ENCODE results near the gene SYNE4.
"Not testable (repeated sequence)": the region's sequence is repeated elsewhere in the genome, so short reads cannot be mapped to it uniquely, and the experiment has no call there.

The SYNE4 gene

GRCh38 chr19:36008336-36008978, at the start of gene SYNE4:
Gene SYNE4 (minus strand): TSS chr19:36008813. CDS start chr19:36008681, 132 bp downstream.
- DNase-seq: peak; percentile 86 to 96

GRCh38 chr19:36054733-36055686, 46.4 kb upstream of the SYNE4 start, which contains the start of gene WDR62:
Gene WDR62 (plus strand): TSS chr19:36054897. CDS start chr19:36054972, 75 bp downstream.
- DNase-seq: peak; percentile 50 to 99

- DNase-seq: peak; percentile 99 to 100
These were observed 45.6 kb upstream of the SYNE4 start, which contains the start of gene THAP8 for GRCh38 chr19:36054119-36054732. Gene THAP8 (minus strand): TSS chr19:36054285. CDS start chr19:36054217, 68 bp downstream.

GRCh38 chr19:36051637-36052036, 43.0 kb upstream of the SYNE4 start:
- DNase-seq: peak in 1 of 2 experiments; percentile 18

- peak; percentile 20 to 54 for DNase-seq
These were observed 42.6 kb upstream of the SYNE4 start for GRCh38 chr19:36051236-36051635.

- DNase-seq: no peak
These were observed 40.6 kb upstream of the SYNE4 start for GRCh38 chr19:36049080-36049698.

- DNase-seq: no peak
These were observed 39.2 kb upstream of the SYNE4 start for GRCh38 chr19:36047835-36048234.

GRCh38 chr19:36046443-36047050, 37.9 kb upstream of the SYNE4 start:
- no peak for DNase-seq

GRCh38 chr19:36043952-36044351, 35.3 kb upstream of the SYNE4 start:
- no peak for DNase-seq

GRCh38 chr19:36041831-36042230, 33.2 kb upstream of the SYNE4 start:
- no peak for DNase-seq

GRCh38 chr19:36041092-36041491, 32.5 kb upstream of the SYNE4 start:
- DNase-seq: not testable (repeated sequence)

GRCh38 chr19:36040495-36040894, 31.9 kb upstream of the SYNE4 start:
- no peak for DNase-seq

- DNase-seq: peak in 1 of 2 experiments; percentile 82
These were observed 23.9 kb upstream of the SYNE4 start, which contains the start of gene CLIP3 for GRCh38 chr19:36032251-36033104. Gene CLIP3 (minus strand): TSS chr19:36032873. CDS start chr19:36032357, 516 bp downstream.

GRCh38 chr19:36031308-36031707, 22.7 kb upstream of the SYNE4 start:
- DNase-seq: no peak

- no peak for DNase-seq
These were observed 21.9 kb upstream of the SYNE4 start for GRCh38 chr19:36030264-36031148.

- DNase-seq: no peak
These were observed 19.9 kb upstream of the SYNE4 start for GRCh38 chr19:36028313-36029041.

GRCh38 chr19:36027696-36028095, 19.1 kb upstream of the SYNE4 start:
- DNase-seq: no peak

GRCh38 chr19:36026091-36026876, 17.7 kb upstream of the SYNE4 start:
- DNase-seq: no peak

- DNase-seq: no peak
These were observed 16.9 kb upstream of the SYNE4 start for GRCh38 chr19:36025541-36025940.

Measured in NCI-H526 (cell line).